ENCODE data around the gene AMDHD2. TPM values are rescaled to one million over a fixed set of nuclear protein-coding genes. Genes with fewer than 3 reads are reported as not detected.

Gene AMDHD2
- total RNA-seq, 1 donor from 2014 or later: 61.0 TPM

- H3K4me3 Mint-ChIP-seq (ENCODE audit: unreplicated experiment): peak overlapping the region; percentile 20
Observed at GRCh38 chr16:2482708-2483534, 37.2 kb upstream of the AMDHD2 start.

GRCh38 chr16:2483939-2484897 is 36.0 kb upstream of the AMDHD2 start:
- TF ChIP-seq, protein P1, sequence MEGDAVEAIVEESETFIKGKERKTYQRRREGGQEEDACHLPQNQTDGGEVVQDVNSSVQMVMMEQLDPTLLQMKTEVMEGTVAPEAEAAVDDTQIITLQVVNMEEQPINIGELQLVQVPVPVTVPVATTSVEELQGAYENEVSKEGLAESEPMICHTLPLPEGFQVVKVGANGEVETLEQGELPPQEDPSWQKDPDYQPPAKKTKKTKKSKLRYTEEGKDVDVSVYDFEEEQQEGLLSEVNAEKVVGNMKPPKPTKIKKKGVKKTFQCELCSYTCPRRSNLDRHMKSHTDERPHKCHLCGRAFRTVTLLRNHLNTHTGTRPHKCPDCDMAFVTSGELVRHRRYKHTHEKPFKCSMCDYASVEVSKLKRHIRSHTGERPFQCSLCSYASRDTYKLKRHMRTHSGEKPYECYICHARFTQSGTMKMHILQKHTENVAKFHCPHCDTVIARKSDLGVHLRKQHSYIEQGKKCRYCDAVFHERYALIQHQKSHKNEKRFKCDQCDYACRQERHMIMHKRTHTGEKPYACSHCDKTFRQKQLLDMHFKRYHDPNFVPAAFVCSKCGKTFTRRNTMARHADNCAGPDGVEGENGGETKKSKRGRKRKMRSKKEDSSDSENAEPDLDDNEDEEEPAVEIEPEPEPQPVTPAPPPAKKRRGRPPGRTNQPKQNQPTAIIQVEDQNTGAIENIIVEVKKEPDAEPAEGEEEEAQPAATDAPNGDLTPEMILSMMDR (IDR thresholded peaks at IDR 0.05; ENCODE audit: partially characterized antibody, unreplicated experiment): no peak
- Mint-ChIP-seq H3K27ac (ENCODE audit: unreplicated experiment) (no peak overlapping the region), H3K27me3 (ENCODE audit: unreplicated experiment) (peaks cover 10% of the 10 kb centered on the region), H3K4me1 (ENCODE audit: low read depth, unreplicated experiment) (peaks cover 27% of the 10 kb centered on the region), H3K9me3 (ENCODE audit: unreplicated experiment) (peaks cover 9% of the 10 kb centered on the region), H3K36me3 (ENCODE audit: unreplicated experiment) (no peaks in the 10 kb centered on the region), H3K4me3 (ENCODE audit: unreplicated experiment) (no peak overlapping the region)
- DNase-seq: no peak

More at GRCh38 chr16:2482708-2483534, 37.2 kb upstream of the AMDHD2 start:
- Mint-ChIP-seq H3K4me1 (ENCODE audit: low read depth, unreplicated experiment) (peaks cover 27% of the 10 kb centered on the region), H3K27me3 (ENCODE audit: unreplicated experiment) (peaks cover 10% of the 10 kb centered on the region), H3K36me3 (ENCODE audit: unreplicated experiment) (no peaks in the 10 kb centered on the region), H3K27ac (ENCODE audit: unreplicated experiment) (peak overlapping the region; percentile 52), H3K9me3 (ENCODE audit: unreplicated experiment) (peaks cover 11% of the 10 kb centered on the region)
- TF ChIP-seq, protein P1 (IDR thresholded peaks at IDR 0.05; ENCODE audit: partially characterized antibody, unreplicated experiment): no peak
- DNase-seq: peak; percentile 22

DNA sequence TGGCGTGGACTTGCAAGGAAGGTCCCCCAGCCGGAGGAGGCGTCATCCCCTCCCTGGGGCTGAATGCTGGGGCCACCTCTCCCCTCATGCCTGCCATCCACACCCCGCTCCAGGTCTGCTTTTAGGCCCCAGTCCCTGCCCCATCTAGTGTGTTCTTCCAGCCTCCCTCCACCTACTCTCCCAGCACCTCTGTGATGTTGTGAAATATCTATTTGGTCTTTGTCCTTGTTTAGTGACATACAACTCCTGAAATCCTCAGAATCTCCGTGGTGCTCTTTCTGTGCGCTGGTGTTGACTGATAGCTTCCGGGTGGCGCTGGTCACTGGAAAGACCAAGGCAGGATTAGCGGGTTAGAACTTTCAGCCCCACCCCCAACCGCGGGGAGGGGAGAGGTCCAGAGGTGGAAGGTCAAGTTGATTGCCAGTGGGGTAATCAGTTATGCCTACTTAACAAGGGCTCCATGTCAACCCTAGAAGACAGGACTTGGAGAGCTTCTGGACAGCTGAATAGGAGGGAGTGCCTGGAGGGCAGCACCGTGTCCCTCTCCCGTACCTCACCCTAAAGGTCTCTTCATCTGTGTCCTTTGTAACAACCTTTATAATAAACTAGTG is 35.2 kb upstream of the AMDHD2 start:
- Mint-ChIP-seq H3K27ac (ENCODE audit: unreplicated experiment) (no peak overlapping the region), H3K9me3 (ENCODE audit: unreplicated experiment) (peaks cover 9% of the 10 kb centered on the region), H3K4me1 (ENCODE audit: low read depth, unreplicated experiment) (peaks cover 32% of the 10 kb centered on the region), H3K36me3 (ENCODE audit: unreplicated experiment) (no peaks in the 10 kb centered on the region), H3K27me3 (ENCODE audit: unreplicated experiment) (peaks cover 12% of the 10 kb centered on the region), H3K4me3 (ENCODE audit: unreplicated experiment) (peak overlapping the region; percentile 46)
- TF ChIP-seq, protein P1 (IDR thresholded peaks at IDR 0.05; ENCODE audit: partially characterized antibody, unreplicated experiment): no peak
- no peak for DNase-seq

DNA sequence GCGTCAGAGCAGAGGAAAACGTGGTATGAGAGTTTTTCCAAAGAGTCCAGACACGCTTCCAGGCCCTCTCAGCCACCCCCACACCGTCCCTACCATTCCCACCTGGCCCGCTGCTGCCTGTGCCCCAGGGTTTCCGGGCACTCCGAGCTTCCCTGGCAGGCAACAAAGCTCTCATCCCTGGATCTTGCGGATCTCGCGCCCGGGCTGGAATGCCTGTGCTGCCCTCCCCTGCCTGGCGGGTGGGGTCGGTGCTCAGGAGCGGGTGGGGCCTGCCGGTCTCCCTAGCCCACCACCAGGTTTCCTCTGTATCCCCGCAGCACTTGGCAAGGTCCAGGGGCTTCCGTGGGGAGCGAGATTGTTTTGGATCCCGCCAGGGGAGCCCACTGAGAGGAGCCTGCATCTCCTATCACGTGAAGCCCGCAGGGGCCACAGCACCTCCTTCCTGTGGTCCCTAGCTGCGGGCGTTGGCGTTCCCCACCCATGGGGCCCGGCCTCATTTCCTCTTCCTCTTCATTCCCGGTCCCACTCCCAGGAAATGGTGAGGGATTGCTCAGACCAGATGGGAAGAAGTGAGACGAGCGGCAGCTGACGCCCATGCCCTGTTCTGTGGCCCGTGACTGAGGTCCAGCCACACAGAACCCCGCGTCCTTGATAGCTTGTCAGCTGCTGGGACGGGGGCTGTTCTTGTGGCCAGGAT is 34.2 kb upstream of the AMDHD2 start:
- Mint-ChIP-seq H3K27me3 (ENCODE audit: unreplicated experiment) (peaks cover 12% of the 10 kb centered on the region), H3K4me3 (ENCODE audit: unreplicated experiment) (no peak overlapping the region), H3K4me1 (ENCODE audit: low read depth, unreplicated experiment) (peaks cover 32% of the 10 kb centered on the region), H3K36me3 (ENCODE audit: unreplicated experiment) (no peaks in the 10 kb centered on the region), H3K27ac (ENCODE audit: unreplicated experiment) (no peak overlapping the region), H3K9me3 (ENCODE audit: unreplicated experiment) (peaks cover 9% of the 10 kb centered on the region)
- TF ChIP-seq, protein P1 (IDR thresholded peaks at IDR 0.05; ENCODE audit: partially characterized antibody, unreplicated experiment): no peak
- no peak for DNase-seq

Data from glutamatergic neuron (in vitro differentiated cells).